Bronchial epithelial cell (primary cell): ENCODE measurements around the gene TMEM150C. TPM values are rescaled to one million over a fixed set of nuclear protein-coding genes. Genes with fewer than 3 reads are reported as not detected.

Experiments
- DNase-seq: peaks from one replicate; pipeline ENCODE4 v3.0.0-alpha.2; 2010; ENCODE audit warnings: low read depth
- FAIRE-seq: peaks from 2 replicates; lab custom pipeline; 2011; peaks lifted over from hg19 to GRCh38; lab: Jason Lieb, UNC
- H3K27me3 ChIP-seq: 2 replicates; pipeline ENCODE4 v1.5.1; 2011; ENCODE audit warnings: low read length; ENCODE audit not compliant: control insufficient read depth, insufficient read depth
- H3K36me3 ChIP-seq: 2 replicates; pipeline ENCODE4 v1.5.1; 2011; ENCODE audit warnings: low read length; ENCODE audit not compliant: control insufficient read depth, insufficient read depth
- H3K4me3 ChIP-seq: 2 replicates; pipeline ENCODE4 v1.5.1; 2011; ENCODE audit warnings: mild to moderate bottlenecking, low read depth, low read length, control low read depth
- CTCF ChIP-seq: IDR thresholded peaks from 2 replicates; pipeline ENCODE4 v1.5.1; 2011; ENCODE audit warnings: mild to moderate bottlenecking, moderate library complexity, low read length, control low read depth, inconsistent platforms; ENCODE audit not compliant: insufficient read depth, severe bottlenecking
- total RNA-seq: library from RNA; depleted of rRNA; stranded (reverse); fragments of >200 nt; gene quantifications from 2 replicates; pipeline ENCODE4 v1.2.1, GENCODE V29; 2014

Gene TMEM150C
- total RNA-seq, 1 donor from 2014 or later = under 0.01 TPM

- Histone ChIP-seq H3K4me3 (no peak overlapping the region), H3K27me3 (no peaks in the 10 kb centered on the region), H3K36me3 (no peaks in the 10 kb centered on the region)
- DNase-seq = no peak
- no peak for FAIRE-seq
- no peak for TF ChIP-seq CTCF
These were observed 32.5 kb downstream of the TMEM150C start for GRCh38 chr4:82529322-82529721.

- no peak for TF ChIP-seq CTCF
- no peak for DNase-seq
- Histone ChIP-seq H3K36me3 (no peaks in the 10 kb centered on the region), H3K4me3 (no peak overlapping the region), H3K27me3 (no peaks in the 10 kb centered on the region)
- FAIRE-seq = no peak
These were observed 32.9 kb downstream of the TMEM150C start for GRCh38 chr4:82528868-82529267.

GRCh38 chr4:82528074-82528473 lies 33.7 kb downstream of the TMEM150C start:
- H3K27me3 ChIP-seq = no peaks in the 10 kb centered on the region
- H3K36me3 ChIP-seq = no peaks in the 10 kb centered on the region
- H3K4me3 ChIP-seq = no peak overlapping the region
- no peak for FAIRE-seq
- DNase-seq = peak; percentile 12
- no peak for TF ChIP-seq CTCF

- no peak overlapping the region for H3K4me3 ChIP-seq
- no peak for FAIRE-seq
- no peak for TF ChIP-seq CTCF
- no peak for DNase-seq
- no peaks in the 10 kb centered on the region for H3K36me3 ChIP-seq
- no peaks in the 10 kb centered on the region for H3K27me3 ChIP-seq
These were observed 36.4 kb downstream of the TMEM150C start for GRCh38 chr4:82525307-82525911.

- H3K27me3 ChIP-seq = no peaks in the 10 kb centered on the region
- FAIRE-seq = peak; percentile 43
- H3K36me3 ChIP-seq = no peaks in the 10 kb centered on the region
- no peak overlapping the region for H3K4me3 ChIP-seq
- no peak for TF ChIP-seq CTCF
- DNase-seq = peak; percentile 44
These were observed 37.1 kb downstream of the TMEM150C start for GRCh38 chr4:82524570-82525152.

- no peak for FAIRE-seq
- H3K36me3 ChIP-seq = no peaks in the 10 kb centered on the region
- no peak overlapping the region for H3K4me3 ChIP-seq
- H3K27me3 ChIP-seq = no peaks in the 10 kb centered on the region
- DNase-seq = no peak
- no peak for TF ChIP-seq CTCF
These were observed 38.6 kb downstream of the TMEM150C start for GRCh38 chr4:82523179-82523578.
